NCI-H2227 (cell line): Measurements from ENCODE around the gene IGF2BP2.
"Not testable (repeated sequence)": the region's sequence is repeated elsewhere in the genome, so short reads cannot be mapped to it uniquely, and the experiment has no call there.

Experiments
- DNase-seq: peaks from one replicate; lab custom pipeline; 2025; ENCODE audit not compliant: unreplicated experiment; lab: John Stamatoyannopoulos, UW

IGF2BP2 gene

GRCh38 chr3:185825006-185825638, at the start of gene IGF2BP2:
IGF2BP2 (minus strand) TSS chr3:185825042; CDS start chr3:185824960, 82 bp downstream.
- peak; percentile 62 for DNase-seq

- no peak for DNase-seq
Measured at GRCh38 chr3:185874119-185874518, 49.3 kb upstream of the IGF2BP2 start.

- DNase-seq = no peak
Measured at GRCh38 chr3:185867650-185868049, 42.8 kb upstream of the IGF2BP2 start.

- DNase-seq = no peak
Measured at GRCh38 chr3:185866995-185867394, 42.2 kb upstream of the IGF2BP2 start.

GRCh38 chr3:185866555-185866954, 41.7 kb upstream of the IGF2BP2 start:
- no peak for DNase-seq

- no peak for DNase-seq
Measured at GRCh38 chr3:185865247-185865646, 40.4 kb upstream of the IGF2BP2 start.

- no peak for DNase-seq
Measured at GRCh38 chr3:185864767-185865166, 39.9 kb upstream of the IGF2BP2 start.

GRCh38 chr3:185862920-185863319, 38.1 kb upstream of the IGF2BP2 start:
- DNase-seq = no peak

GRCh38 chr3:185859294-185859972, 34.6 kb upstream of the IGF2BP2 start:
- DNase-seq = no peak

- no peak for DNase-seq
Measured at GRCh38 chr3:185858502-185859225, 33.8 kb upstream of the IGF2BP2 start.

- DNase-seq = no peak
Measured at GRCh38 chr3:185857208-185857607, 32.4 kb upstream of the IGF2BP2 start.

- no peak for DNase-seq
Measured at GRCh38 chr3:185856652-185857051, 31.8 kb upstream of the IGF2BP2 start.

- DNase-seq = not testable (repeated sequence)
Measured at GRCh38 chr3:185853771-185854170, 28.9 kb upstream of the IGF2BP2 start.

- no peak for DNase-seq
Measured at GRCh38 chr3:185852635-185853034, 27.8 kb upstream of the IGF2BP2 start.

- DNase-seq = no peak
Measured at GRCh38 chr3:185851959-185852358, 27.1 kb upstream of the IGF2BP2 start.

GRCh38 chr3:185851046-185851445, 26.2 kb upstream of the IGF2BP2 start:
- DNase-seq = no peak

GRCh38 chr3:185847506-185847905, 22.7 kb upstream of the IGF2BP2 start:
- DNase-seq = no peak

GRCh38 chr3:185846037-185846436, 21.2 kb upstream of the IGF2BP2 start:
- no peak for DNase-seq

GRCh38 chr3:185844051-185844450, 19.2 kb upstream of the IGF2BP2 start:
- no peak for DNase-seq

- DNase-seq = no peak
Measured at GRCh38 chr3:185843635-185844034, 18.8 kb upstream of the IGF2BP2 start.

- DNase-seq = no peak
Measured at GRCh38 chr3:185843126-185843525, 18.3 kb upstream of the IGF2BP2 start.

- no peak for DNase-seq
Measured at GRCh38 chr3:185842241-185842640, 17.4 kb upstream of the IGF2BP2 start.
